GM12878 (cell line): ENCODE data around the gene UNC93A. TPM values are rescaled to one million over a fixed set of nuclear protein-coding genes. Genes with fewer than 3 reads are reported as not detected.

ENCODE experiments used
- ATAC-seq: fragments of 200-7000 bp; cut with Tn5 transposase; 3 replicates; pipeline ENCODE4 v1.9.1; 2020; ENCODE audit warnings: mild to moderate bottlenecking, moderate library complexity
- BruUV-seq: library from RNA; stranded (reverse); fragments of 400-500 nt; replicated peaks from 2 replicates; lab custom pipeline; 2021; lab: Mats Ljungman, UMichigan
- CTCF ChIA-PET: fragments of 300-600 bp; sonication (Branson Sonifier 250); formaldehyde crosslinking; extraction: SDS; loops from one replicate; lab custom pipeline; 2021; ENCODE audit warnings: inconsistent platforms; lab: Yijun Ruan, JAX
- POLR2A ChIA-PET: fragments of 350-600 bp; formaldehyde crosslinking; extraction: SDS; loops from one replicate; lab custom pipeline; 2021; ENCODE audit warnings: inconsistent platforms; lab: Charles Lee
- RAD21 ChIA-PET: fragments of 300-600 bp; sonication (Branson Sonifier 250); formaldehyde crosslinking; loops from one replicate; lab custom pipeline; 2023; ENCODE audit warnings: antibody characterized with exemption; ENCODE audit not compliant: unreplicated experiment; lab: Charles Lee
- SMC1A ChIA-PET: fragments of 300-600 bp; sonication (Branson Sonifier 250); formaldehyde crosslinking; loops from one replicate; lab custom pipeline; 2023; ENCODE audit not compliant: unreplicated experiment, uncharacterized antibody; lab: Charles Lee
- DNase-seq: peaks from one replicate; pipeline ENCODE4 v3.0.0-alpha.2; 2011; ENCODE audit warnings: low read depth, low spot score
- FAIRE-seq: peaks from 3 replicates; lab custom pipeline; 2011; peaks lifted over from hg19 to GRCh38; lab: Jason Lieb, UNC
- H2AFZ ChIP-seq: 2 replicates; pipeline ENCODE4 v1.6.0; 2011; ENCODE audit warnings: low read depth, low read length, control low read depth; ENCODE audit not compliant: control insufficient read depth
- H3K27ac ChIP-seq: 2 replicates; pipeline ENCODE4 v1.5.1; 2011; ENCODE audit warnings: control low read depth; ENCODE audit not compliant: control insufficient read depth, insufficient read depth
- H3K27me3 ChIP-seq, 2 experiments: replicated peaks in 1 of 2; 2 replicates each; pipeline versions ENCODE4 v1.6.0 to v1.6.1; 2011; ENCODE audit warnings: low read length in 1 of 2; ENCODE audit not compliant: control insufficient read depth in 2 of 2, insufficient read depth in 2 of 2
- H3K36me3 ChIP-seq, 2 experiments: 2 replicates each; pipeline ENCODE4 v1.5.1; 2011; ENCODE audit warnings: low read length in 1 of 2; ENCODE audit not compliant: control insufficient read depth in 2 of 2, insufficient read depth in 2 of 2
- H3K4me1 ChIP-seq: 2 replicates; pipeline ENCODE4 v1.6.1; 2011; ENCODE audit warnings: mild to moderate bottlenecking, low read length, moderate library complexity, mixed read lengths; ENCODE audit not compliant: control insufficient read depth, insufficient read depth
- H3K4me2 ChIP-seq: 2 replicates; pipeline ENCODE4 v1.6.0; 2011; ENCODE audit warnings: control low read depth; ENCODE audit not compliant: control insufficient read depth, insufficient read depth
- H3K4me3 ChIP-seq: fragments of 200-600 bp; sonication (generic); 2 replicates; pipeline ENCODE4 v1.5.1; 2016
- H3K79me2 ChIP-seq: 2 replicates; pipeline ENCODE4 v1.6.0; 2011; ENCODE audit warnings: low read length; ENCODE audit not compliant: control insufficient read depth, insufficient read depth
- H3K9ac ChIP-seq: 2 replicates; pipeline ENCODE4 v1.8.0; 2011; ENCODE audit warnings: low read length, control low read depth, mixed read lengths; ENCODE audit not compliant: control insufficient read depth, insufficient read depth
- H3K9me3 ChIP-seq: replicated peaks from 3 replicates; pipeline ENCODE4 v1.5.1; 2011; ENCODE audit warnings: mild to moderate bottlenecking, low read length; ENCODE audit not compliant: control insufficient read depth, insufficient read depth
- H4K20me1 ChIP-seq: 2 replicates; pipeline ENCODE4 v1.6.0; 2011; ENCODE audit not compliant: control insufficient read depth, insufficient read depth
- ATF7 ChIP-seq: fragments of 450-650 bp; IDR thresholded peaks from 2 replicates; pipeline ENCODE4 v1.6.1; 2016; ENCODE audit warnings: low read depth, mild to moderate bottlenecking
- CREM ChIP-seq: IDR thresholded peaks from 2 replicates; pipeline ENCODE4 v1.6.1; 2014; ENCODE audit warnings: antibody characterized with exemption, low read depth
- GATAD2B ChIP-seq: fragments of 450-650 bp; conservative IDR thresholded peaks from 2 replicates; pipeline ENCODE4 v1.6.1; 2017; ENCODE audit warnings: low read depth, mild to moderate bottlenecking, moderate library complexity
- HDGF ChIP-seq: fragments of 450-650 bp; IDR thresholded peaks from 2 replicates; pipeline ENCODE4 v1.6.1; 2016; ENCODE audit warnings: antibody characterized with exemption
- IRF5 ChIP-seq: fragments of 450-650 bp; IDR thresholded peaks from 2 replicates; pipeline ENCODE4 v1.6.1; 2017; ENCODE audit warnings: borderline replicate concordance
- KAT2A ChIP-seq: conservative IDR thresholded peaks from 2 replicates; pipeline ENCODE4 v1.6.1; 2011; ENCODE audit warnings: low read depth, low read length; ENCODE audit not compliant: control insufficient read depth
- MTA3 ChIP-seq: IDR thresholded peaks from 2 replicates; pipeline ENCODE4 v1.6.1; 2012; ENCODE audit warnings: low read length, inconsistent platforms, borderline replicate concordance
- PAX8 ChIP-seq: fragments of 450-650 bp; IDR thresholded peaks from 2 replicates; pipeline ENCODE4 v1.6.1; 2017; ENCODE audit warnings: mild to moderate bottlenecking, moderate library complexity
- POLR2A ChIP-seq: IDR thresholded peaks from 2 replicates; pipeline ENCODE4 v1.6.1; 2011; ENCODE audit warnings: low read depth, mild to moderate bottlenecking, low read length
- SREBF2 ChIP-seq: IDR thresholded peaks from 2 replicates; pipeline ENCODE4 v1.6.1; 2012; ENCODE audit warnings: mild to moderate bottlenecking, low read length
- STAT1 ChIP-seq: fragments of 450-650 bp; conservative IDR thresholded peaks from 2 replicates; pipeline ENCODE4 v1.6.1; 2014; ENCODE audit warnings: antibody characterized with exemption, mild to moderate bottlenecking
- WRNIP1 ChIP-seq: IDR thresholded peaks from 2 replicates; pipeline ENCODE4 v1.6.1; 2011; ENCODE audit warnings: low read depth, low read length, improper control_type of control experiment, borderline replicate concordance
- WGBS: methylation state at CpG from one replicate; pipeline ENCODE4 v1.1.6; 2016; ENCODE audit warnings: low lambda C conversion rate; ENCODE audit not compliant: insufficient replicate concordance, insufficient coverage; ENCODE audit errors: missing lambda C conversion rate; 5-methylcytosine and 5-hydroxymethylcytosine counted together
- in situ Hi-C: fragments of 300-500 bp; cut with MboI; formaldehyde crosslinking; loops from 9 replicates; pipeline ENCODE4 v1.14.3; 2018; ENCODE audit warnings: mixed read lengths
- intact Hi-C: fragments of 100-400 bp; cut with micrococcal nuclease; formaldehyde crosslinking; loops from one replicate; pipeline ENCODE4 v1.14.2; 2022; ENCODE audit not compliant: unreplicated experiment
- polyA plus RNA-seq, 11 experiments: library from polyadenylated mRNA; depleted of rRNA in 4 of 11; unstranded in 6 of 11; stranded (reverse) in 5 of 11; fragments of >200 nt; fragmentation: Nextera tagmentation in 4 of 11; fragmentation: Illumina TruSeq in 1 of 11; extraction: Ambion mirVana in 4 of 11; extraction: Trizol in 1 of 11; gene quantifications; 1 replicate in 1 of 11; 2 replicates in 10 of 11; pipeline versions ENCODE4 v1.2.1 to v1.2.3, GENCODE V29; 2011 to 2016; ENCODE audit warnings: inconsistent platforms in 2 of 11, missing spikeins in 2 of 11, low read depth in 1 of 11
- total RNA-seq, 4 experiments: library from RNA; depleted of rRNA in 3 of 4; stranded (reverse); fragments of >200 nt in 3 of 4; fragmentation: Illumina TruSeq in 1 of 4; extraction: Trizol in 1 of 4; gene quantifications; 2 replicates each; pipeline versions ENCODE4 v1.2.1 to v1.2.3, GENCODE V29; 2013 to 2021
- TF ChIP-seq, protein P1 (sequence below): fragments of 150-350 bp; IDR thresholded peaks from 2 replicates; pipeline ENCODE4 v1.6.1; 2014; ENCODE audit warnings: mild to moderate bottlenecking, low read depth, low read length
- TF ChIP-seq, protein P2 (sequence below): fragments of 450-650 bp; IDR thresholded peaks from 2 replicates; pipeline ENCODE4 v1.6.1; 2016; ENCODE audit warnings: mild to moderate bottlenecking
- TF ChIP-seq, protein P3 (sequence below): fragments of 450-650 bp; IDR thresholded peaks from 2 replicates; pipeline ENCODE4 v1.6.1; 2018; ENCODE audit warnings: borderline replicate concordance, mild to moderate bottlenecking; ENCODE audit not compliant: partially characterized antibody
- TF ChIP-seq, protein P4 (sequence below): IDR thresholded peaks from 2 replicates; pipeline ENCODE4 v1.6.1; 2011; ENCODE audit warnings: low read depth, mild to moderate bottlenecking, low read length, moderate library complexity, borderline replicate concordance; ENCODE audit errors: extremely low read depth

Gene UNC93A
- total and polyA plus RNA-seq, 10 of the 15 experiments (the other 5 are each of a cell fraction or from before 2014, with no cell fraction given), result 0.37 TPM; not detected in 9

GRCh38 chr6:167299641-167300308, 8.7 kb downstream of the UNC93A start:
- SMC1A ChIA-PET, result interaction anchor here (1.1 kb wide), 1 partner anchor 9 kb away, joined by 4 read pairs; no protein-coding TSS in a partner anchor
- Histone ChIP-seq H3K4me3 (no peak overlapping the region), H3K27me3 (peaks cover 1 to 6% of the 10 kb centered on the region in 2 experiments; a peak in 3 of 4 replicates), H4K20me1 (no peaks in the 10 kb centered on the region), H2AFZ (no peak overlapping the region), H3K9ac (no peak overlapping the region), H3K36me3 (no peaks in the 10 kb centered on the region), H3K27ac (no peak overlapping the region), H3K4me1 (no peaks in the 10 kb centered on the region), H3K9me3 (no peaks in the 10 kb centered on the region), H3K4me2 (no peak overlapping the region), H3K79me2 (no peaks in the 10 kb centered on the region)
- DNase-seq (no peak), ATAC-seq (no peak), FAIRE-seq (no peak)
- RAD21 ChIA-PET, result no interaction called here
- intact Hi-C loops, result no loop called here
- no TSS peak for BruUV-seq
- 22% methylated on average over 16 of the region's 16 CpGs for WGBS
- in situ Hi-C loops, result loop anchor here (10.0 kb wide), 1 partner anchor 115 kb away; no protein-coding TSS in a partner anchor
- POLR2A ChIA-PET, result no interaction called here
- CTCF ChIA-PET, result no interaction called here
- TF ChIP-seq KAT2A (no peak), MTA3 (no peak), IRF5 (no peak), SREBF2 (no peak), WRNIP1 (no peak), POLR2A (no peak), HDGF (no peak), CREM (no peak), STAT1 (no peak), ATF7 (no peak), PAX8 (no peak), GATAD2B (no peak)
- TF ChIP-seq, protein P1, sequence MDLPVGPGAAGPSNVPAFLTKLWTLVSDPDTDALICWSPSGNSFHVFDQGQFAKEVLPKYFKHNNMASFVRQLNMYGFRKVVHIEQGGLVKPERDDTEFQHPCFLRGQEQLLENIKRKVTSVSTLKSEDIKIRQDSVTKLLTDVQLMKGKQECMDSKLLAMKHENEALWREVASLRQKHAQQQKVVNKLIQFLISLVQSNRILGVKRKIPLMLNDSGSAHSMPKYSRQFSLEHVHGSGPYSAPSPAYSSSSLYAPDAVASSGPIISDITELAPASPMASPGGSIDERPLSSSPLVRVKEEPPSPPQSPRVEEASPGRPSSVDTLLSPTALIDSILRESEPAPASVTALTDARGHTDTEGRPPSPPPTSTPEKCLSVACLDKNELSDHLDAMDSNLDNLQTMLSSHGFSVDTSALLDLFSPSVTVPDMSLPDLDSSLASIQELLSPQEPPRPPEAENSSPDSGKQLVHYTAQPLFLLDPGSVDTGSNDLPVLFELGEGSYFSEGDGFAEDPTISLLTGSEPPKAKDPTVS, result no peak
- TF ChIP-seq, protein P2, sequence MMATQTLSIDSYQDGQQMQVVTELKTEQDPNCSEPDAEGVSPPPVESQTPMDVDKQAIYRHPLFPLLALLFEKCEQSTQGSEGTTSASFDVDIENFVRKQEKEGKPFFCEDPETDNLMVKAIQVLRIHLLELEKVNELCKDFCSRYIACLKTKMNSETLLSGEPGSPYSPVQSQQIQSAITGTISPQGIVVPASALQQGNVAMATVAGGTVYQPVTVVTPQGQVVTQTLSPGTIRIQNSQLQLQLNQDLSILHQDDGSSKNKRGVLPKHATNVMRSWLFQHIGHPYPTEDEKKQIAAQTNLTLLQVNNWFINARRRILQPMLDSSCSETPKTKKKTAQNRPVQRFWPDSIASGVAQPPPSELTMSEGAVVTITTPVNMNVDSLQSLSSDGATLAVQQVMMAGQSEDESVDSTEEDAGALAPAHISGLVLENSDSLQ, result no peak
- TF ChIP-seq, protein P3, sequence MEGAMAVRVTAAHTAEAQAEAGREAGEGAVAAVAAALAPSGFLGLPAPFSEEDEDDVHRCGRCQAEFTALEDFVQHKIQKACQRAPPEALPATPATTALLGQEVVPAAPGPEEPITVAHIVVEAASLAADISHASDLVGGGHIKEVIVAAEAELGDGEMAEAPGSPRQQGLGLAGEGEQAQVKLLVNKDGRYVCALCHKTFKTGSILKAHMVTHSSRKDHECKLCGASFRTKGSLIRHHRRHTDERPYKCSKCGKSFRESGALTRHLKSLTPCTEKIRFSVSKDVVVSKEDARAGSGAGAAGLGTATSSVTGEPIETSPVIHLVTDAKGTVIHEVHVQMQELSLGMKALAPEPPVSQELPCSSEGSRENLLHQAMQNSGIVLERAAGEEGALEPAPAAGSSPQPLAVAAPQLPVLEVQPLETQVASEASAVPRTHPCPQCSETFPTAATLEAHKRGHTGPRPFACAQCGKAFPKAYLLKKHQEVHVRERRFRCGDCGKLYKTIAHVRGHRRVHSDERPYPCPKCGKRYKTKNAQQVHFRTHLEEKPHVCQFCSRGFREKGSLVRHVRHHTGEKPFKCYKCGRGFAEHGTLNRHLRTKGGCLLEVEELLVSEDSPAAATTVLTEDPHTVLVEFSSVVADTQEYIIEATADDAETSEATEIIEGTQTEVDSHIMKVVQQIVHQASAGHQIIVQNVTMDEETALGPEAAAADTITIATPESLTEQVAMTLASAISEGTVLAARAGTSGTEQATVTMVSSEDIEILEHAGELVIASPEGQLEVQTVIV, result no peak
- TF ChIP-seq, protein P4, sequence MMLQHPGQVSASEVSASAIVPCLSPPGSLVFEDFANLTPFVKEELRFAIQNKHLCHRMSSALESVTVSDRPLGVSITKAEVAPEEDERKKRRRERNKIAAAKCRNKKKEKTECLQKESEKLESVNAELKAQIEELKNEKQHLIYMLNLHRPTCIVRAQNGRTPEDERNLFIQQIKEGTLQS, result no peak
